T47D (cell line): ENCODE measurements around the gene CALCOCO1.
"Not testable (repeated sequence)": the region's sequence is repeated elsewhere in the genome, so short reads cannot be mapped to it uniquely, and the experiment has no call there.

Source experiments
- DNase-seq, 2 experiments: peaks; one replicate each; pipeline versions ENCODE4 v3.0.0 to v3.0.0-alpha.2; 2011 to 2012; ENCODE audit warnings: low read depth in 1 of 2, low spot score in 1 of 2
- JUND ChIP-seq: IDR thresholded peaks from 2 replicates; pipeline ENCODE4 v1.6.1; 2012; ENCODE audit warnings: low read depth
- in situ Hi-C: cut with HindIII; loops from 2 replicates; pipeline ENCODE4 v1.10.0; 2016; ENCODE audit warnings: low sequenced_read_pairs, low pct_unique_long_range_greater_than_20kb

The CALCOCO1 gene

DNA sequence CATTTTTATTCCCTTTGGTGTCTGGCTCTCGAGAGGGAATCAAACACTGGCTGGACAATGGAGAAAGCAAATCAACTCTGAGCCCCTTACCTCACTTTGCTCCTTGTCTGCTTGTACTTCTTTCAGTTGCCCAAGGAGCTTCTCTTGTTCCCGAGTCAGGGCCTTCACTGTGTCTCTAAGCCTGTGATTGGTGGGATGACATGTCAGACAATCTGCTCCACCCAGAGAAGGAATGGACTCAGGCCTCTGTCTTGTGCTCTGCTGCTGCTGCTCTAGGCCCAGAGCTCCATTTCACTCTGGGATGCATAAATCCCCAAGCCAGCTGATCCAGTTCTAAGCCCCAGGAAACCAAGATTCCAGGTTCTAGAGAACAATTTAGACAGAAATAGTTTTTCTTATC is 7.6 kb downstream of the CALCOCO1 start:
- DNase-seq = peak in 1 of 2 experiments; percentile 60
- in situ Hi-C loops = no loop called here
- no peak for TF ChIP-seq JUND

DNA sequence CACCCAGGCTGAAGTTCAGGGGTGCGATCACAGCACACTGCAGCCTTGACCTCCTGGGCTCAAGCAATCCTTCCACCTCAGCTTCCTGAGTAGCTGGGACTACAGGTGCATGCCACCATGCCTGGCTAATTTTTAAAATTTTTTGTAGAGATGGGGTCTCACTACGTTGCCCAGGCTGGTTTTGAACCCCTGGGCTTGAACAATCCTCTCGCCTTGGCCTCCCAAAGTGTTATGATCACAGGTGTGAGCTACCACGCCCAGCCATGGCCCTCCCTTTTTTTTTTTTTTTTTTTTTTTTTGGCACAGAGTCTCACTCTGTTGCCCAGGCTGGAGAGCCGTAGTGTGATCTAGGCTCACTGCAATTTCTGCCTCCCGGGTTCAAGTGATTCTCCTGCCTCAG is 8.7 kb downstream of the CALCOCO1 start:
- DNase-seq = not testable (repeated sequence)

GRCh38 chr12:53717319-53717718 is 9.9 kb downstream of the CALCOCO1 start:
- TF ChIP-seq JUND = no peak
- no peak for DNase-seq
- in situ Hi-C loops = no loop called here

More for the DNA sequence above, 8.7 kb downstream of the CALCOCO1 start:
- in situ Hi-C loops = not testable (repeated sequence)

GRCh38 chr12:53714004-53714403 is 13.2 kb downstream of the CALCOCO1 start:
- TF ChIP-seq JUND = no peak
- in situ Hi-C loops = no loop called here
- DNase-seq = no peak

DNA sequence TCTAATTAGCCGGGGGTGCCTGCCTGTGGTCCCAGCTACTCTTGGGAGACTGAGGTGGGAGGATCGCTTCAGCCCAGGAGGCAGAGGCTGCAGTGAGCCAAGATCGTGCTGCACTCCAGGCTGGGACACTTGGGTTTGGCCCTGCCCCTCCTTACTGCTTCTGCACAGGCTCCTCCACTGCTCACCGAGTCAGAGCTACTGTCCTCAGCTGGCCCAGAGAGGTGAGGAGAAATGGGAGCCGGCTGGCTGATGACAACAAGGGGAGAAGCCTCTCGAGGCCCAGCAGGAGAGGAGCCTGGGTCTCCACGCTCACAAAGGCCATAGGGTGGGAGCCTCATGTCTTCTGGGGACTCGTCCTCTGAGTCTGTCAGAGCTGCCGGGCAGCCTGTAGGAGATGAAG is 13.7 kb downstream of the CALCOCO1 start:
- in situ Hi-C loops = no loop called here
- TF ChIP-seq JUND = no peak
- no peak for DNase-seq

DNA sequence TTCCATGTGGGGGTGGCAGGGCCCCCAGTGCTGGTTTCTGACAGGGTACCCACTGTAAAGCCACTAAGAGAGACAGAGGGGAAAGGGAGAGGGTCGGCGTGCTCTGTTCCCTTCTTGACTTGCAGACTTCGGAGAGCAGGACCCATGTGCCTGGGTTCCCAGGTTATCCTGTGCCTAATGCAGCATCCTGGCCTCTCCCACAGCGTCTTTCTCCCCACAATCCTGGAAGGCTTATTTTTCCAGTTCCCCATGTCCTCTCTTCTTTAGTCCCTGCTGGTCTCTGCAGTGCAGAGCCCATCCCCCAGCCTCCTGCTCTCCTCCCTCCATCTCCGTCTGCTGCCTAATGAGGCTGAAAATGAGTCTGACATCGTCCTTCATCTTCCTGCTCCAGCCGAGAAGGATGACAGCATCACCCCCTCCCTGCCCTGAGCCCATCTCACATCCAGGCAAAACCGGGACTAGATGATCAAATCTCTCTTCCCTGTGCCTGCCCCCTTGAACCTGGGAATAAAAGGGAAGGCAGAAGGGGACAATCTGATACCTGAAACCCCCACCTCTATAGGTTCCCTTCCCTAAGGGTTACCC is 15.1 kb downstream of the CALCOCO1 start:
- no peak for DNase-seq
- in situ Hi-C loops = no loop called here
- TF ChIP-seq JUND = no peak

DNA sequence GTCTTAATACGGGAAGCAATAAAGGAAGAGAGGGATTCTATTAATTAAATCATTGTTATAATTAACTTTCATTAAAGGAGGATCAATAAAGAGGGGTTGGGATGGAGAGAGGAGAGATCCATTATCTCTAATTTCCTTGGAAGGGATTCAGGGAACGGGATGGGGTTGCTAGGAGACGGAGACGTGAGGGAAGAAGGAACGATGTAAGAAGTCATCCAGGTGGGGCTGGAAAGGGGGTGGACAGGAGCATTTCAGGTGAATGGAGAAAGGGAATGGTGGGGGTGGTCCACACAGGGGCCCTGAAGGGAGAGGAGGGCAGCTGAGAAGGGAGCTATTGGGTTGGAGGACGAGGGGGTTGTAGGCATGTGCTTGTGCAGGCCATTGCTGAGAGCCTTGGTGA is 17.2 kb downstream of the CALCOCO1 start:
- no peak for TF ChIP-seq JUND
- in situ Hi-C loops = no loop called here
- no peak for DNase-seq

- DNase-seq = no peak
- in situ Hi-C loops = no loop called here
- TF ChIP-seq JUND = no peak
Observed at GRCh38 chr12:53709671-53710070, 17.6 kb downstream of the CALCOCO1 start.

GRCh38 chr12:53706080-53706479 is 21.2 kb downstream of the CALCOCO1 start:
- DNase-seq = no peak
- TF ChIP-seq JUND = no peak
- in situ Hi-C loops = no loop called here

DNA sequence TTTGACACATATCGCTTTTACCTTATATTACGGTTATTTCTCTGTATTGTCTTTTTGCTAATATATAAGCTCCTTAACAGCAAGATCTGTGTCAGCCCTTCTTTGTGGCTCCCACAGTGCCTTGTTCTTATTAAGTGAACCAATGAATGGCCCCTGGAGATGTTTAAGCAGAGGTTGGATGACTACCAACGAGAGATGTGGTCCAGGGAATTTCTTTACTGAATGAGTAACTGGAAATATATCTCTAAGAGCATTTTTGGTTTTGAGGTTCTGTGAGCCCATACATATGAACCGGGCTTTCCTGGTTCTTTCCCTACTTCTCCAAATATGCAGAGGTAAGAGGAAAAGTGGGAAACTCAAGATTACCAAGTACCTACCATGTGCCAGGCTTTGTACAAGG is 23.5 kb downstream of the CALCOCO1 start:
- DNase-seq = no peak
- in situ Hi-C loops = no loop called here
- TF ChIP-seq JUND = no peak

- DNase-seq = peak; percentile 77 to 87
- in situ Hi-C loops = no loop called here
- TF ChIP-seq JUND = no peak
Observed at GRCh38 chr12:53701518-53702264, 25.6 kb downstream of the CALCOCO1 start.

DNA sequence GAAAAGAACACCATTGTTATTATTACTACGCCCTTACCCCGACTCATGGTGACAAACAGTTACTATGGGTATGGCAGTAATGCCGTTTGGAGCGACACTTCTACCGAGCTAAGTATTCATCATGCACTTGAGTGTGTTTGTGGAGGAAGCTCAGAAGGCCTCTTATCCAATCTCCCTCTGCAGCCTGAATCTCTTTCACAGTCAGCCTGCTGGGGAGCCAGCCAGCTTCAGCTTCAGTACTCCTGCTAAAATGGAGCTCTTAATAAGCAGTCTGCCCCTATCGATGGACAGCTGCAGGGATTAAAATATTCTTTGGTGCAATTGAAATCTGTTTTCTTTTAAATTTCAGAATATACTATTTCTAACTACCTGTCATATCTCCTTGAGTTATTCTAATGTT is 26.7 kb downstream of the CALCOCO1 start:
- TF ChIP-seq JUND = no peak
- in situ Hi-C loops = no loop called here
- no peak for DNase-seq

DNA sequence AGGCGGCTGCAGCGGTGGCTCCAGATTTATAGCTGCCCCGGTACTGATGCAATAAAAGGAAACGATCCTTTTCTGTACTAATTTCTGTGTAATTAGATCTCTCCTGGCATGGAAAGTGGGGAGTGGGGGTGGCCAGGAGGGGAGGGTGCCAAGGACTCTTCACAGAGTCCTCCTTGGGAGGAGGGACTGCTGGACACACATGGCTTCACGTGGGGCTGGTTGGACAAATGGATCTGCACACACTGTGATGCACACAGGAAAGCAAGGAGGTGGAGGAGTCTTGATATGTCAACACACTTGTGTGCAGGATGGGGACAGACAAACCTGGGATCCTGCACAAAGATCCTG is 27.6 kb downstream of the CALCOCO1 start:
- in situ Hi-C loops = no loop called here
- no peak for TF ChIP-seq JUND
- DNase-seq = no peak
